Lower lobe of right lung (tissue), 2 donors: ENCODE measurements around the gene RFTN1. TPM values are rescaled to one million over a fixed set of nuclear protein-coding genes. Genes with fewer than 3 reads are reported as not detected.
A peak's percentile ranks its signal among the peaks of the same experiment; 100 is the strongest.

Source experiments
- ATAC-seq, 2 donors: fragments of 200-7000 bp; cut with Tn5 transposase; one replicate each; pipeline ENCODE4 v1.9.1; 2020 to 2022; ENCODE audit warnings: mild to moderate bottlenecking in 2 of 2, moderate library complexity in 2 of 2
- DNase-seq: peaks from one replicate; pipeline ENCODE4 v3.0.0-alpha.2; 2020
- H3K27ac ChIP-seq: fragments of 200-600 bp; one replicate; pipeline ENCODE4 v1.8.0; 2022
- H3K27me3 ChIP-seq: fragments of 200-600 bp; one replicate; pipeline ENCODE4 v1.8.0; 2022; ENCODE audit warnings: low read depth
- H3K36me3 ChIP-seq: fragments of 200-600 bp; one replicate; pipeline ENCODE4 v1.8.0; 2022; ENCODE audit warnings: mild to moderate bottlenecking
- H3K4me1 ChIP-seq: fragments of 200-600 bp; one replicate; pipeline ENCODE4 v1.8.0; 2022
- H3K4me3 ChIP-seq: fragments of 200-600 bp; one replicate; pipeline ENCODE4 v1.8.0; 2022; ENCODE audit warnings: mild to moderate bottlenecking
- H3K9me3 ChIP-seq: fragments of 200-600 bp; one replicate; pipeline ENCODE4 v1.8.0; 2022
- CTCF ChIP-seq: fragments of 200-600 bp; IDR thresholded peaks from one replicate; pipeline ENCODE4 v1.8.0; 2022; ENCODE audit warnings: antibody characterized with exemption, mild to moderate bottlenecking
- intact Hi-C: fragments of 100-400 bp; cut with DNase I; formaldehyde crosslinking; loops from one replicate; pipeline ENCODE4 v1.11.0; 2022
- total RNA-seq: library from RNA; stranded (reverse); fragmentation: NEBNext Ultra II Directional; extraction: Animal tissue kit (Norgen Biotek cat#: 25700); gene quantifications from one replicate; pipeline ENCODE4 v1.2.1, GENCODE V29; 2021
- donor health status: DM: no; HTN: yes; CAD: no; lungs with severe emphysema.

The RFTN1 gene
- total RNA-seq, 1 donor from 2014 or later = 58.2 TPM

GRCh38 chr3:16546186-16547010 lies 32.9 kb upstream of the RFTN1 start:
- TF ChIP-seq CTCF = no peak
- H3K4me3 ChIP-seq = no peak overlapping the region
- no peaks in the 10 kb centered on the region for H3K36me3 ChIP-seq
- ATAC-seq = peak in 1 of 2 donors; percentile 42
- no peaks in the 10 kb centered on the region for H3K27me3 ChIP-seq
- H3K27ac ChIP-seq = peak overlapping the region; percentile 32
- intact Hi-C loops = no loop called here
- H3K9me3 ChIP-seq = no peaks in the 10 kb centered on the region
- H3K4me1 ChIP-seq = peaks cover 11% of the 10 kb centered on the region
- DNase-seq = no peak

GRCh38 chr3:16545413-16546185 lies 32.1 kb upstream of the RFTN1 start:
- Histone ChIP-seq H3K4me3 (no peak overlapping the region), H3K27ac (peak overlapping the region; percentile 32), H3K4me1 (peaks cover 11% of the 10 kb centered on the region), H3K36me3 (no peaks in the 10 kb centered on the region), H3K27me3 (no peaks in the 10 kb centered on the region), H3K9me3 (no peaks in the 10 kb centered on the region)
- DNase-seq (no peak), ATAC-seq (no peak)
- no peak for TF ChIP-seq CTCF
- intact Hi-C loops = no loop called here

GRCh38 chr3:16543242-16543864 lies 29.9 kb upstream of the RFTN1 start:
- no peaks in the 10 kb centered on the region for H3K27me3 ChIP-seq
- DNase-seq = no peak
- TF ChIP-seq CTCF = no peak
- no peak overlapping the region for H3K4me3 ChIP-seq
- no peaks in the 10 kb centered on the region for H3K9me3 ChIP-seq
- peaks cover 11% of the 10 kb centered on the region for H3K4me1 ChIP-seq
- intact Hi-C loops = no loop called here
- no peaks in the 10 kb centered on the region for H3K36me3 ChIP-seq
- H3K27ac ChIP-seq = no peak overlapping the region
- ATAC-seq = no peak

GRCh38 chr3:16538507-16538906 lies 25.0 kb upstream of the RFTN1 start:
- Histone ChIP-seq H3K4me3 (no peak overlapping the region), H3K4me1 (no peaks in the 10 kb centered on the region), H3K27me3 (no peaks in the 10 kb centered on the region), H3K9me3 (no peaks in the 10 kb centered on the region), H3K27ac (no peak overlapping the region), H3K36me3 (no peaks in the 10 kb centered on the region)
- DNase-seq (no peak), ATAC-seq (no peak)
- TF ChIP-seq CTCF = no peak
- intact Hi-C loops = no loop called here

GRCh38 chr3:16536996-16537395 lies 23.5 kb upstream of the RFTN1 start:
- Histone ChIP-seq H3K4me3 (no peak overlapping the region), H3K9me3 (no peaks in the 10 kb centered on the region), H3K36me3 (no peaks in the 10 kb centered on the region), H3K27ac (no peak overlapping the region), H3K4me1 (no peaks in the 10 kb centered on the region), H3K27me3 (no peaks in the 10 kb centered on the region)
- DNase-seq (no peak), ATAC-seq (no peak)
- intact Hi-C loops = no loop called here
- no peak for TF ChIP-seq CTCF
